ENCODE measurements around the gene GNG13.

DNA sequence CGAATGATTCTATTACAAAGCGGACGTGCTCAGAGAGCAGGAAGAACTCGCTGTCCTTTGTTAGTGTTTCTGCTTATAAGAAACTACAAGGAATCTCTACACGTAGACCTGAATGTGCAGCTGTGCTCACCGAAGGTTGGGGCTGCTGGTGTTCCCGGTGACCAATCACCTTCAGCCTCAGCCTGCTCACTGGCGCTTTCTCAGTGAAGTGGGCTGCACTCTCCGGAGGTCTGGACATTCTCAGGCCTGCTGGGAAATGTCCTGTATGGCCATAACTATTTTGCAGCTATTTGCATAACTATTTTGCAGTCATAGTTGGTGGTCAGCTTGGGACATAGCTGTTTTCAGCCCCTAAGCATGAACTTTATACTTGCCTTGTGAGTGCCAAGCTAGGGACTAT lies 50.0 kb downstream of the GNG13 start:
- TF ChIP-seq GABPA (IDR thresholded peaks at IDR 0.05; ENCODE audit: low read depth): no peak
- TF ChIP-seq, protein P1, sequence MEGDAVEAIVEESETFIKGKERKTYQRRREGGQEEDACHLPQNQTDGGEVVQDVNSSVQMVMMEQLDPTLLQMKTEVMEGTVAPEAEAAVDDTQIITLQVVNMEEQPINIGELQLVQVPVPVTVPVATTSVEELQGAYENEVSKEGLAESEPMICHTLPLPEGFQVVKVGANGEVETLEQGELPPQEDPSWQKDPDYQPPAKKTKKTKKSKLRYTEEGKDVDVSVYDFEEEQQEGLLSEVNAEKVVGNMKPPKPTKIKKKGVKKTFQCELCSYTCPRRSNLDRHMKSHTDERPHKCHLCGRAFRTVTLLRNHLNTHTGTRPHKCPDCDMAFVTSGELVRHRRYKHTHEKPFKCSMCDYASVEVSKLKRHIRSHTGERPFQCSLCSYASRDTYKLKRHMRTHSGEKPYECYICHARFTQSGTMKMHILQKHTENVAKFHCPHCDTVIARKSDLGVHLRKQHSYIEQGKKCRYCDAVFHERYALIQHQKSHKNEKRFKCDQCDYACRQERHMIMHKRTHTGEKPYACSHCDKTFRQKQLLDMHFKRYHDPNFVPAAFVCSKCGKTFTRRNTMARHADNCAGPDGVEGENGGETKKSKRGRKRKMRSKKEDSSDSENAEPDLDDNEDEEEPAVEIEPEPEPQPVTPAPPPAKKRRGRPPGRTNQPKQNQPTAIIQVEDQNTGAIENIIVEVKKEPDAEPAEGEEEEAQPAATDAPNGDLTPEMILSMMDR (IDR thresholded peaks at IDR 0.05; ENCODE audit: insufficient read depth, low read length): no peak

Data from HL-60 (cell line).